A549 (cell line): ENCODE results near the gene OR10R2.

Source experiments
- CTCF ChIP-seq: fragments of >200 bp; sonication (Bioruptor Twin); formaldehyde crosslinking; IDR thresholded peaks from 3 replicates; pipeline ENCODE4 v1.5.1; 2016
- MAZ ChIP-seq: fragments of 150-350 bp; IDR thresholded peaks from 2 replicates; pipeline ENCODE4 v1.6.1; 2014; ENCODE audit warnings: antibody characterized with exemption, low read depth, low read length, borderline replicate concordance
- POLR2A ChIP-seq: IDR thresholded peaks from 2 replicates; pipeline ENCODE4 v1.6.1; 2012; ENCODE audit warnings: mild to moderate bottlenecking, low read length

- TF ChIP-seq MAZ (no peak), POLR2A (no peak), CTCF (no peak)
Measured at GRCh38 chr1:158425027-158425426, 47.0 kb upstream of the OR10R2 start.
